AG04450 (cell line): ENCODE results near the gene ARF3. TPM values are rescaled to one million over a fixed set of nuclear protein-coding genes. Genes with fewer than 3 reads are reported as not detected.
A peak's percentile ranks its signal among the peaks of the same experiment; 100 is the strongest.

ENCODE experiments used
- CTCF ChIA-PET: fragments of 300-600, 350-600 bp; formaldehyde crosslinking; extraction: SDS; loops from one replicate; lab custom pipeline; 2022; ENCODE audit warnings: antibody characterized with exemption, inconsistent platforms; lab: Charles Lee
- POLR2A ChIA-PET: fragments of 350-600 bp; formaldehyde crosslinking; extraction: SDS; loops from one replicate; lab custom pipeline; 2021; ENCODE audit warnings: antibody characterized with exemption, inconsistent platforms; lab: Yijun Ruan, JAX
- DNase-seq: peaks from one replicate; pipeline ENCODE4 v3.0.0-alpha.2; 2011; ENCODE audit warnings: low read depth, low spot score
- H3K27ac ChIP-seq: one replicate; pipeline ENCODE4 v1.5.1; 2012; ENCODE audit warnings: low read depth, low read length, control low read depth
- H3K27me3 ChIP-seq: one replicate; pipeline ENCODE4 v1.6.0; 2012; ENCODE audit warnings: low read length; ENCODE audit not compliant: control insufficient read depth, insufficient read depth
- H3K4me3 ChIP-seq: 2 replicates; pipeline ENCODE4 v1.5.1; 2011; ENCODE audit warnings: mild to moderate bottlenecking, low read depth, low read length, control low read depth
- H3K9me3 ChIP-seq: 2 replicates; pipeline ENCODE4 v1.5.1; 2012; ENCODE audit warnings: low read length; ENCODE audit not compliant: control insufficient read depth, insufficient read depth
- CTCF ChIP-seq: IDR thresholded peaks from 2 replicates; pipeline ENCODE4 v1.5.1; 2011; ENCODE audit warnings: low read depth, low read length, control low read depth, inconsistent platforms
- polyA plus RNA-seq: library from polyadenylated mRNA; depleted of rRNA; stranded (reverse); fragments of >200 nt; gene quantifications from 2 replicates; pipeline ENCODE4 v1.2.3, GENCODE V29; 2011

ARF3 gene
- polyA plus RNA-seq, 1 experiment, result 260 TPM

DNA sequence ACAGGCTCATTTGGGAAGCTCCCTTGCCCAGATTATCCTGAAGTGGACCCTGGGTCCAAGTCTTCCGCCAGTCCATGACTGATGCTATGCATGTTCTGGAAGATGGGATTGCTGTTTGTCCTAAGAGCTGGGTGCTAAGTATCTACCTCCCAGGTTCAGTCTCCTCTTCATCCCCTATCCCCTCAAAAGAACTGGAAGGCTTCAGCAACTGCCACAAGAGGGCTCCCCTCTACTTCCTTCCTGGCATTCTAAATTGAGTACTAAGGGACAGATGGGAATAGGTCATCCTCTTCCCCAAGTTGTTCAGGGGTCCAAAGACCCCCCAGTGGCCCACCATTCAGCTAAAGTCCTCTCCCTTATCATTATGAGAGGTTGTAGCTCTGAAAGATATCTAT is 23.0 kb downstream of the ARF3 start:
- CTCF ChIA-PET, result interaction anchor here (0.7 to 9.7 kb wide), 7 partner anchors 8 to 82 kb away, joined by 3 to 140 read pairs (median 4); partner anchors contain the start of genes ARF3, DDX23 and FKBP11
- H3K4me3 ChIP-seq, result no peak overlapping the region
- POLR2A ChIA-PET, result interaction anchor here (0.5 to 0.7 kb wide), 2 partner anchors 14 to 47 kb away, joined by 6 to 8 read pairs; no protein-coding TSS in a partner anchor
- no peak overlapping the region for H3K27ac ChIP-seq
- peak; percentile 46 for TF ChIP-seq CTCF
- DNase-seq, result no peak
- no peaks in the 10 kb centered on the region for H3K9me3 ChIP-seq
- no peaks in the 10 kb centered on the region for H3K27me3 ChIP-seq

DNA sequence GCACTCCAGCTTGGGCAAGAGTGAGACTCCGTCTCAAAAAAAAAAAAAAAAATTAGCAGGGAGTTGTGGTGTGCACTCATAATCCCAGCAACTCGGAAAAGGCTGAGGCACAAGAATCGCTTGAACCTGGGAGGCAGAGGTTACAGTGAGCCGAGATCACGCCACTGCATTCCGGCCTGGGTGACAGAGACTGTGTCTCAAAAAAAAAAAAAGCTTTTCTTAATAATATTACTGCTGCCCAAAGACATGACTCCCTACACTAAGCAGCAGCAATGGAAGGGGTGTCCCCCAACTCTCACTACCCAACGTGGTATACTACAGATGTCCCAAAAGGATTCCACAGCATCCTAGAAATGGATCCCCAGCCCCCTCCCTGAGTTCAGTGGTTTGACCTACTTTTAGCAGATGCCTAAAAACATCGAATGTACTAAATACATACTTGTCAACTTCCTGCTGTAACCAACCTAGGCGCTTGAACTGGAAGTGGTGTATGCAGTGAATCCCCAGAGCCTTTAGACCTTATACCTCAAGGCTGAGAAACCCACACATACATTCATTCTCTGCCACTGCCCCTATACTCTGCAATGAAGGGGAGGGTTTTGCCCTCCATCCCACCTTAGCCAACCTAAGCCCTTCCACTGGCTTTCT is 23.5 kb downstream of the ARF3 start:
- POLR2A ChIA-PET, result interaction anchor here (0.7 kb wide), 2 partner anchors 48 to 68 kb away, joined by 4 to 6 read pairs; partner anchors contain the start of gene RND1
- no peak for TF ChIP-seq CTCF
- DNase-seq, result no peak
- no peaks in the 10 kb centered on the region for H3K9me3 ChIP-seq
- CTCF ChIA-PET, result interaction anchor here (0.6 to 9.7 kb wide), 5 partner anchors 8 to 180 kb away, joined by 3 to 140 read pairs (median 4); partner anchors contain the start of genes ARF3, DDX23 and FKBP11
- H3K27me3 ChIP-seq, result no peaks in the 10 kb centered on the region
- no peak overlapping the region for H3K27ac ChIP-seq
- H3K4me3 ChIP-seq, result no peak overlapping the region

DNA sequence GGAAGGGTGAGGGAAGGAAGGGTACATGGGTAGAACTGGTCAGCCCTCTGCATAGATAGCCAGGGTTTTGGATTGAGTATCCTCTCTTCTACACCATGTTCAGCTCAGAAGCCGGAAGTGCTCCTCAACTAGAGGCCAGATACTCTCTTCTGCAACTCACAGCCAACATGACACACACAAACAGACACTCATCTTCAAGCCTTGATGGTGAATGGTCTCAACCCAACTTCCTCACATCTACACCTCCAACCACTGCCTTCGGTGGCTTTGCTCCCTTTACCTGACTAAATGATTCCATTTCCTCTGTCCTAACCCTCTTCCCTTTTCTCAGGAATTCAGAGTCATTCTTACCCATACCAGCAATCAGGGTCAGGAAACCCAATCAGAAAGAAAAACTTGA is 24.4 kb downstream of the ARF3 start:
- Histone ChIP-seq H3K27me3 (no peaks in the 10 kb centered on the region), H3K27ac (no peak overlapping the region), H3K4me3 (no peak overlapping the region), H3K9me3 (no peaks in the 10 kb centered on the region)
- DNase-seq, result no peak
- ChIA-PET POLR2A (no interaction called here), CTCF (interaction anchor here (0.6 to 9.7 kb wide), 5 partner anchors 15 to 179 kb away, joined by 3 to 140 read pairs (median 5); partner anchors contain the start of gene DDX23)
- no peak for TF ChIP-seq CTCF

GRCh38 chr12:48930475-48930874 is 26.8 kb downstream of the ARF3 start:
- TF ChIP-seq CTCF, result no peak
- CTCF ChIA-PET, result interaction anchor here (0.9 to 9.7 kb wide), 5 partner anchors 8 to 78 kb away, joined by 3 to 140 read pairs (median 7); partner anchors contain the start of genes DDX23 and RND1
- DNase-seq, result no peak
- H3K9me3 ChIP-seq, result no peaks in the 10 kb centered on the region
- POLR2A ChIA-PET, result interaction anchor here (0.7 kb wide), 1 partner anchor 18 kb away, joined by 3 read pairs; no protein-coding TSS in a partner anchor
- H3K27ac ChIP-seq, result no peak overlapping the region
- no peaks in the 10 kb centered on the region for H3K27me3 ChIP-seq
- H3K4me3 ChIP-seq, result no peak overlapping the region

DNA sequence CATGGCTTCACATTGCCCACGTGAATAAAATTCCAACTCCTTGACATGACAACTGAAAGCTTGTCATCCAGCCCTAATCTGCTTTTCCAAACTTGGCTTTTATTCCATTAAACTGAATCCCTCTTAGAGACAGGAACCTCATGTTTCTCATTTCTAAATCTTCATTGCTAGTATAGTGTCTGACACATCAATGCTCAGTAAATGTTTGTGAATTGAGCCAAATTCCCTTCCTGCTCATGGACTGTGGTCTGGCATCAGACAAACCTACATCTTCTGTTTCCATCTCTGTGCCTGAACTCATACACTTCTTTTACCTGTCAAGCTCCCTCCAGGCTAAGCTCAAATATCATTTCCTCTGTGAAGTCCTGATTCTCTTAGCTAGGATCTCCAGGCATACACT is 27.7 kb downstream of the ARF3 start:
- H3K4me3 ChIP-seq, result no peak overlapping the region
- ChIA-PET CTCF (interaction anchor here (0.6 to 9.7 kb wide), 8 partner anchors 9 to 77 kb away, joined by 3 to 140 read pairs (median 4); partner anchors contain the start of gene DDX23), POLR2A (interaction anchor here (1.2 kb wide), 1 partner anchor 38 kb away, joined by 3 read pairs; no protein-coding TSS in a partner anchor)
- no peak overlapping the region for H3K27ac ChIP-seq
- no peak for TF ChIP-seq CTCF
- no peak for DNase-seq
- no peaks in the 10 kb centered on the region for H3K9me3 ChIP-seq
- H3K27me3 ChIP-seq, result no peaks in the 10 kb centered on the region
